Nephron (organoid): ENCODE measurements around the gene R3HDM2.
"Not testable (repeated sequence)": the region's sequence is repeated elsewhere in the genome, so short reads cannot be mapped to it uniquely, and the experiment has no call there.

ENCODE experiments used
- H3K27ac Mint-ChIP-seq, 3 experiments: 2 replicates each; pipeline ENCODE4 v1.8.0; 2020; ENCODE audit warnings: mixed read lengths in 3 of 3, mild to moderate bottlenecking in 2 of 3, moderate library complexity in 1 of 3
- H3K27me3 Mint-ChIP-seq: 2 replicates; pipeline ENCODE4 v1.8.0; 2021; ENCODE audit warnings: low read depth, mild to moderate bottlenecking, moderate library complexity, mixed read lengths
- H3K36me3 Mint-ChIP-seq: 2 replicates; pipeline ENCODE4 v1.8.0; 2020; ENCODE audit warnings: low read depth, mixed read lengths
- H3K4me1 Mint-ChIP-seq: 2 replicates; pipeline ENCODE4 v1.8.0; 2020; ENCODE audit warnings: mixed read lengths
- H3K4me3 Mint-ChIP-seq, 3 experiments: 2 replicates each; pipeline ENCODE4 v1.8.0; 2020; ENCODE audit warnings: mild to moderate bottlenecking in 3 of 3, mixed read lengths in 3 of 3, moderate library complexity in 2 of 3
- H3K9me3 Mint-ChIP-seq: 2 replicates; pipeline ENCODE4 v1.8.0; 2020; ENCODE audit warnings: mixed read lengths
- TF ChIP-seq, protein P1 (sequence below), 3 experiments: fragments of 200-600 bp; sonication (generic); IDR thresholded peaks; one replicate each; pipeline ENCODE4 v1.5.0; 2021; ENCODE audit warnings: antibody characterized with exemption in 3 of 3; ENCODE audit not compliant: unreplicated experiment in 3 of 3

Gene R3HDM2

GRCh38 chr12:57430112-57430930 is 522 bp downstream of the R3HDM2 start:
- H3K9me3 Mint-ChIP-seq, result no peaks in the 10 kb centered on the region
- peak overlapping the region; percentile 98 to 100 (median 99) for H3K4me3 Mint-ChIP-seq
- TF ChIP-seq, protein P1, sequence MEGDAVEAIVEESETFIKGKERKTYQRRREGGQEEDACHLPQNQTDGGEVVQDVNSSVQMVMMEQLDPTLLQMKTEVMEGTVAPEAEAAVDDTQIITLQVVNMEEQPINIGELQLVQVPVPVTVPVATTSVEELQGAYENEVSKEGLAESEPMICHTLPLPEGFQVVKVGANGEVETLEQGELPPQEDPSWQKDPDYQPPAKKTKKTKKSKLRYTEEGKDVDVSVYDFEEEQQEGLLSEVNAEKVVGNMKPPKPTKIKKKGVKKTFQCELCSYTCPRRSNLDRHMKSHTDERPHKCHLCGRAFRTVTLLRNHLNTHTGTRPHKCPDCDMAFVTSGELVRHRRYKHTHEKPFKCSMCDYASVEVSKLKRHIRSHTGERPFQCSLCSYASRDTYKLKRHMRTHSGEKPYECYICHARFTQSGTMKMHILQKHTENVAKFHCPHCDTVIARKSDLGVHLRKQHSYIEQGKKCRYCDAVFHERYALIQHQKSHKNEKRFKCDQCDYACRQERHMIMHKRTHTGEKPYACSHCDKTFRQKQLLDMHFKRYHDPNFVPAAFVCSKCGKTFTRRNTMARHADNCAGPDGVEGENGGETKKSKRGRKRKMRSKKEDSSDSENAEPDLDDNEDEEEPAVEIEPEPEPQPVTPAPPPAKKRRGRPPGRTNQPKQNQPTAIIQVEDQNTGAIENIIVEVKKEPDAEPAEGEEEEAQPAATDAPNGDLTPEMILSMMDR (IDR thresholded peaks at IDR 0.05; ENCODE audit: unreplicated experiment in 3 of 3), result no peak

GRCh38 chr12:57429473-57430111 is 1.3 kb downstream of the R3HDM2 start:
- H3K4me1 Mint-ChIP-seq, result peaks cover 38% of the 10 kb centered on the region
- H3K36me3 Mint-ChIP-seq, result peaks cover 16% of the 10 kb centered on the region
- TF ChIP-seq, protein P1 (IDR thresholded peaks at IDR 0.05; ENCODE audit: unreplicated experiment in 3 of 3), result no peak
- H3K4me3 Mint-ChIP-seq, result peak overlapping the region; percentile 98 to 100 (median 99)
- H3K27me3 Mint-ChIP-seq, result no peaks in the 10 kb centered on the region
- H3K27ac Mint-ChIP-seq, result peak overlapping the region; percentile 99 to 100 (median 100)
- no peaks in the 10 kb centered on the region for H3K9me3 Mint-ChIP-seq

More at GRCh38 chr12:57430112-57430930, 522 bp downstream of the R3HDM2 start:
- Mint-ChIP-seq H3K4me1 (peaks cover 43% of the 10 kb centered on the region), H3K36me3 (peaks cover 13% of the 10 kb centered on the region), H3K27me3 (no peaks in the 10 kb centered on the region), H3K27ac (peak overlapping the region; percentile 99 to 100 (median 100))

DNA sequence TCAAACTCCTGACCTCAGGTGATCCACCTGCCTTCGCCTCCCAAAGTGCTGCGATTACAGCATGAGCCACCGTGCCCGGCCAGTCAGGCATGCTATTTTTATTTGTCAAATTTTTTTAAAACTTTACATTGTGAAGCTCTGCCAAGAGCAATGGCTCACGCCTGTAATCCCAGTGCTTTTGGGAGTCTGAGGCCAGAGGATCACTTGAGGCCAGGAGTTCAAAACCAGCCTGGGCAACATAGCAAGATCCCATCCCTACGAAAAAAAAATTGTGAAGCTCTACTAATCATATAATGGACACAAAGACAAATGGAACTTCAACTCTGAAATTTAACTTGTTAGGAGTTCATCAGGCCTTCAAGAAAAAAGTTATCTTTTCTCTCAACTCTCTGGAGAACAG is 1.9 kb downstream of the R3HDM2 start:
- H3K4me3 Mint-ChIP-seq, result peak overlapping the region; percentile 98 to 100 (median 99)
- peaks cover 21% of the 10 kb centered on the region for H3K36me3 Mint-ChIP-seq
- peak overlapping the region; percentile 99 to 100 (median 100) for H3K27ac Mint-ChIP-seq
- TF ChIP-seq, protein P1 (IDR thresholded peaks at IDR 0.05; ENCODE audit: unreplicated experiment in 3 of 3), result no peak
- H3K27me3 Mint-ChIP-seq, result no peaks in the 10 kb centered on the region
- peaks cover 33% of the 10 kb centered on the region for H3K4me1 Mint-ChIP-seq
- H3K9me3 Mint-ChIP-seq, result no peaks in the 10 kb centered on the region

GRCh38 chr12:57426948-57427347 is 3.9 kb downstream of the R3HDM2 start:
- Mint-ChIP-seq H3K36me3 (peaks cover 36% of the 10 kb centered on the region), H3K4me3 (peak overlapping the region in 1 of 3 experiments; percentile 56), H3K4me1 (peaks cover 33% of the 10 kb centered on the region), H3K27ac (peak overlapping the region in 1 of 3 experiments; percentile 77)
- not testable (repeated sequence) for H3K27me3 Mint-ChIP-seq, H3K9me3 Mint-ChIP-seq

DNA sequence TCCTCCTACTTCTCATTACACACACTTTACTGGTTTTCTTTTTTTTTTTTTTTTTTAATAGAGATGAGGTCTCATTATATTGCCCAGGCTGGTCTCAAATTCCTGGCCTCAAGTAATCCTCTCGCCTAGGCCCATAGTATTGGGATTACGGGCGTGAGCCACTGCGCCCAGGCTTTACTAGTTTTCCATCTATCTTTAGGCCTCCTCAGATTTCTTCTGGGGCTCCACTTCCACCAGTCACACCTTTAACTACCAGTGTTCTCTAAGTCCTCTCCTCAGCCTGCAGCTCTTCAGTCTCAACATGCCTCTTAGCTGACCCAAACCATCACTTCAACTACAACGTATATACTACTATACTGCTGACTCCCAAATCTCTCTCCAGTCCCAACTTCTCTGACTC is 10.4 kb downstream of the R3HDM2 start:
- H3K4me1 Mint-ChIP-seq, result peaks cover 11% of the 10 kb centered on the region
- no peak overlapping the region for H3K4me3 Mint-ChIP-seq
- TF ChIP-seq, protein P1 (IDR thresholded peaks at IDR 0.05; ENCODE audit: unreplicated experiment in 3 of 3), result no peak
- no peaks in the 10 kb centered on the region for H3K27me3 Mint-ChIP-seq
- H3K27ac Mint-ChIP-seq, result no peak overlapping the region
- H3K9me3 Mint-ChIP-seq, result no peaks in the 10 kb centered on the region
- peaks cover 33% of the 10 kb centered on the region for H3K36me3 Mint-ChIP-seq

GRCh38 chr12:57419495-57419894 is 11.3 kb downstream of the R3HDM2 start:
- no peak overlapping the region for H3K4me3 Mint-ChIP-seq

More at GRCh38 chr12:57419495-57419894, 11.3 kb downstream of the R3HDM2 start:
- Mint-ChIP-seq H3K4me1 (peaks cover 19% of the 10 kb centered on the region), H3K36me3 (peaks cover 27% of the 10 kb centered on the region), H3K9me3 (no peaks in the 10 kb centered on the region), H3K27me3 (no peaks in the 10 kb centered on the region), H3K27ac (no peak overlapping the region)
- TF ChIP-seq, protein P1 (IDR thresholded peaks at IDR 0.05; ENCODE audit: unreplicated experiment in 3 of 3), result no peak
